HUES6 (cell line): ENCODE results near the gene ELFN2.
"Not testable (repeated sequence)": the region's sequence is repeated elsewhere in the genome, so short reads cannot be mapped to it uniquely, and the experiment has no call there.

Source experiments
- H3K27ac ChIP-seq: 2 replicates; pipeline ENCODE4 v1.7.0; 2013; ENCODE audit warnings: low read depth, mild to moderate bottlenecking, low read length, inconsistent platforms
- H3K27me3 ChIP-seq: 2 replicates; pipeline ENCODE4 v1.6.1; 2013; ENCODE audit warnings: low read length; ENCODE audit not compliant: control insufficient read depth, insufficient read depth
- H3K36me3 ChIP-seq: 2 replicates; pipeline ENCODE4 v1.6.1; 2013; ENCODE audit warnings: low read length; ENCODE audit not compliant: control insufficient read depth, insufficient read depth
- H3K4me1 ChIP-seq: 2 replicates; pipeline ENCODE4 v1.6.1; 2013; ENCODE audit warnings: low read length; ENCODE audit not compliant: control insufficient read depth, insufficient read depth
- H3K4me3 ChIP-seq: 2 replicates; pipeline ENCODE4 v1.5.1; 2013; ENCODE audit warnings: low read depth, low read length
- H3K9ac ChIP-seq: one replicate; pipeline ENCODE4 v1.6.1; 2013; ENCODE audit warnings: mild to moderate bottlenecking, low read length
- H3K9me3 ChIP-seq: 2 replicates; pipeline ENCODE4 v1.6.1; 2013; ENCODE audit warnings: low read depth, low read length; ENCODE audit not compliant: control insufficient read depth, insufficient read depth

The ELFN2 gene

DNA sequence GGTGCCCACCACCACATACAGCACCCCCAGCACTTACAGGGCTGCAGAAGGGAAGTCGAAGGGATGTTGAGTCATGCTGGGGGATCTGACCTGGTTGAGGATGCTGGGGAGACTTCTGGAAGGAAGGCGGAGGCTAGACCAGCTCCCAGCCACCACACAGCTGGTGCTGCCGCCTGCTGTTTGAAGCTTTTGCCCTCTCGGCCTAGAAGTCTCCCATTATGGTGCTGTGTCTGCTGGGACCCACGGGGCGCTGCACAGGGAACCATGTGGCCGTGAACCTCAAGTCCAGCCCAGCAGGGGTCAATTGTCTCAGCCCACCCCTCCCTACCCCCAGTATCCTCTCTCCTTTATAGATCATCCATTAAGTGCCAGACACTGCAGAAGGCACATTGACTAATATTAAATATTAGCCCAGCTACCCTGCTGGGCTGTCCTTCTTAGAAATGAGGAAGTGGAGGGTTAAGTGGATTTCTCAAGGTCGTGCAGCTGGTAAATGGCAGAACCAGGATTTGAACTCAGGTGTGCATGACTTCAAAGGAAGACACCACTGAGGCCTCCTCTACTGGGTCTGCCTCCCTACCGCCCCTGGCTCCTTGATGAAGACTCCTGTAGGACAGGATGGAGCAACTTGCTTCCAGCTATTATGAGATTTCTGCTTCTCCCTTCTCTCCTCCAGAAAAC lies 95.3 kb downstream of the ELFN2 start:
- no peak overlapping the region for H3K27ac ChIP-seq
- peaks cover 75% of the 10 kb centered on the region for H3K27me3 ChIP-seq
- no peaks in the 10 kb centered on the region for H3K9me3 ChIP-seq
- no peaks in the 10 kb centered on the region for H3K36me3 ChIP-seq
- H3K4me3 ChIP-seq, result no peak overlapping the region
- H3K4me1 ChIP-seq, result peaks cover 22% of the 10 kb centered on the region
- H3K9ac ChIP-seq, result no peak overlapping the region

DNA sequence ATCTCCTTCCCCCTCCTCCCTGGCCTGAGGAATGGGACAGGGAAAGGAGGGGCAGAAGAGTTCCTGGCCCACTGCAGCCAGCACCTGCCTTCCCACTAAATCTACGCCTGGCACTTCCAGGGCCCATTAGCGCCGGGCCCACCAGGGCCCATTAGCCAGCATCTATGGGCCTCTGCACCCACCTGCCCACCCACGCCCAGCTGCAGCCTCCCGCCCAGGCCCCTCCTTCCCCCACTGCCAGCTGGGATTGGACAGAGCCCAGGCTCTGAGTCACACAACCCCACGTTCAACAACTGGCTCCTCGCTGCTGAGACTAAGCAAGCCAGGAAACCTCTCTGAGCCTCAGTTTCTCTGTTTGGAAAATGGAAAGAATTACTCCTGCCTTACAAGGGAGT lies 96.2 kb downstream of the ELFN2 start:
- Histone ChIP-seq H3K27me3 (peaks cover 77% of the 10 kb centered on the region), H3K9ac (no peak overlapping the region), H3K27ac (no peak overlapping the region), H3K36me3 (no peaks in the 10 kb centered on the region), H3K9me3 (no peaks in the 10 kb centered on the region), H3K4me3 (no peak overlapping the region), H3K4me1 (peaks cover 15% of the 10 kb centered on the region)

DNA sequence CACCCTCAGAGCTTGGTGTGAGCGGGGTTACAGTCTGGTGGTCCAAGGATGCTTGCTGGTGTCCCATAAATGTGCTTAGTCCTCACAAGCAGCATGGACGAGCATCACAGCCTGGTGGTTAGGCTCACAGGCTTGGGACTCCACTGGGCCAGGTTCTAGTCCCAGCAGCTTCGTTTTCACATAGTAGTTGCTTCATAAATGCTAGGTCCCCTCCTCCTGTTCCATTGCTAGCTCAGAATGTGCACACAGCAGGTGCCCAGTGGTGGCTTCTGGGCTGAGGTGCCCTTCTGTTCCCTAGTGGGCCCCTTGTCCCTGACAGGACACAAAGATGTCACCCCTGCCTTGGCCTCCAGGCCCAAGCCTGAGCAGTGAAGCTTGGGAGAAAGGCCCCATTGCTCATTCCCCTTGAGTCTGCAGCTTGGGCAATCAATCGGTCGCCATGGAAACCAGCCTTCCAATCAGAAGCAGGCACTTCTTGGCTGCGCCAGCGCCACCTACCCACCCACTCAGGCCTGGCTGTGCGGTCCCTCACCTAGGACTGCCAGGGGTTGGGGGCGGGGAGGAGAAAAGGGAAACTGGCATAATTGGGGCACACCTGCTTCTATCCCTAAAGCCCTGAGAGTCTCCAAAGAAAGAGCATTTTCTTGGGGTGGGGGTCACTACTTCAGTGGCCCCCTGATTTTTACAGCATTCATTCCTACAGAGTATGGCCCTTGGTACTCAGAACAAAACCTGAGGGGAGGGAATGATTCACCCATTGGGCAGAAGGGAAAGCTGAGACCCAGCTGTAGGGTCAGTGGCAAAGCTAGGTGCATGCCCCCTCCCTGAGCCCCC lies 96.9 kb downstream of the ELFN2 start:
- H3K9me3 ChIP-seq, result no peaks in the 10 kb centered on the region
- H3K9ac ChIP-seq, result no peak overlapping the region
- H3K27me3 ChIP-seq, result peaks cover 76% of the 10 kb centered on the region
- H3K4me1 ChIP-seq, result peaks cover 10% of the 10 kb centered on the region
- H3K4me3 ChIP-seq, result no peak overlapping the region
- H3K27ac ChIP-seq, result no peak overlapping the region
- no peaks in the 10 kb centered on the region for H3K36me3 ChIP-seq

DNA sequence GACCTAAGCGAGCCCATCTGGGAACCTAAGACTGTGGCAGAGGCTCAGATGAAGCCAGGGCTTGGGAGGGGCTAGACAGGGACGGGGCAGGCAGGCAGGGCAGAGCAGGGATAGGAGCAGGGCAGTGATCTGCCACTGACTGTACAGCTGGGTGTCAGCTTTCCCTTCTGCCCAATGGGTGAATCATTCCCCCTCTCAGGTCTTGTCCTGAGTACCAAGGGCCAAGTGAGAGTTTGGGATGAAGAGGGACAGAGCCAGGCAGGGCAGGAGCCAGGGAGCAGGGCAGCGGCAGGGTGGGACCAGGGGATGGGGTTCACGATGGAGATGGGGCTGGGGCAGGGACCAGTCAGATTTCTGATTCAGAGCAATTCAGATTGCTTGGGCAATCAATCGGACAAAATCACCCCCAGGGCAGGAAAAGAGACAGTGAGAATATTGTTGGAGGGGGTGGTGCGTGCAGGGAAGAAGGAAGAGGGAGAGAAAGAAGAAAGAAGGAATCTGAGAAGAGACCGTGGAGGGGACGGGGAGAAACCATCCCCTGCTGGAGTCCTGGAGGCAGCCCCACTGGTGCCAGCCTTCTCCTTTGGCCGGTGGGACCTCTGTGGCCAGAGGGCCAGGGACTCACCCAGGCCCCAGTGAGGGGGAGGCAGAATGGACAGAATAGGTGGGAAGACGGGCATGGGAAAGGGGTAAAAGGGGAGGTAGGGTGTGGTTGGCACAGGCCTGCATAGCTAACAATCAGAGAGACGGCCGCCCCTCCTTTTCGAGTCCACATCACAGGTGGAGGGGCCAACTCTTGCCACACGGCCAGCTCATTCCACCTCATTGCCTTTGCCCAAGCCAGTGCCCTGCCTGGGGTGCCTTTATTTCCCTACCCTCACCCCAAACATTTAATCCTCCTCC lies 97.8 kb downstream of the ELFN2 start:
- Histone ChIP-seq H3K9me3 (no peaks in the 10 kb centered on the region), H3K36me3 (no peaks in the 10 kb centered on the region), H3K9ac (no peak overlapping the region), H3K4me3 (no peak overlapping the region), H3K4me1 (peaks cover 13% of the 10 kb centered on the region), H3K27me3 (peaks cover 76% of the 10 kb centered on the region), H3K27ac (no peak overlapping the region)

DNA sequence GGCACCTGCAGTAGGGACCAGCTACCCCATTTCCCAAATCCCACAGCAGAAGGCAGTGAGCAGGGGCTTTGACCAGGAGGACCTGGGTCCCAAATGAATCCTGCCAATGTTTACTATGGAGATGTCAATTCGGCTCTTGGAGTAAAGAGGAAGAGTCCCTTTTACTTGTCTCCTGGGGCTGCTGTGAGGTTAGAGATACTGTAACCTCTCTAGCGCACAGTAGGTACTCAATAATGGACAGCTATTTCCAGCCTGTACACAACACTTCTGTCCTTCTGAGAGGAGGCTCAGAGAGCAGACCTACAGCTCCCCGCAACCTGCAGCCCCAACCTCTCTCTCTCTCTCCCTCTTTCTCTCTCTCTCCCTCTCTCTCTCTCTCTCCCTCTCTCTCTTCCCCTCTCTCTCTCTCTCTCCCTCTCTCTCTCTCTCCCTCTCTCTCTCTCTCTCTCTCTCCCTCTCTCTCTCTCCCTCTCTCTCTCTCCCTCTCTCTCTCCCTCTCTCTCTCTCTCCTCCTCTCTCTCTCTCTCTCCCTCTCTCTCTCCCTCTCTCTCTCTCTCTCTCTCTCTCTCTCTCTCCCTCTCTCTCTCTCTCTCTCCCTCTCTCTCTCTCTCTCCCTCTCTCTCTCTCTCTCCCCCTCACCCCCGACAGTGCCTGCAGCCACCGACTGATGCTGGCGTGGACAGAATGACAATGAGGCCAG lies 98.6 kb downstream of the ELFN2 start:
- H3K27ac ChIP-seq, H3K9ac ChIP-seq: not testable (repeated sequence)
- H3K4me1 ChIP-seq, result peaks cover 17% of the 10 kb centered on the region

DNA sequence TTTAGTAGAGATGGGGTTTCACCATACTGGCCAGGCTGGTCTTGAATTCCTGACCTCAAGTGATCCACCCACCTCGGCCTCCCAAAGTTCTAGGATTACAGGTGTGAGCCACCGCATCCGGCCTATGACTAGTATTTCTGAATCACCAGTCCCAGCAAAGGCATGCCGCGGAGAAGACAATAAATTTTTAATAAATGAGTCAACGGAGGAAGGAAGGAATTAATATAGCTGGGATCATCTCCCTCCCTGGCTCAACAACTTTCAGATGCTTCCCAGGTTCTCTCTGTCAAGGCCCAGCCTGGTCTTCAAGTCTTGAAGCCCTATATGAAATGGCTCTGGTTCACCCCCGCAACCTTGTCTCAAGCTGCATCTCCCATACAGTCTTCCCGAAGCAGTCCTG lies 99.3 kb downstream of the ELFN2 start:
- H3K27me3 ChIP-seq, result peaks cover 76% of the 10 kb centered on the region
- no peaks in the 10 kb centered on the region for H3K36me3 ChIP-seq
- no peaks in the 10 kb centered on the region for H3K9me3 ChIP-seq
- no peak overlapping the region for H3K4me3 ChIP-seq
- no peak overlapping the region for H3K9ac ChIP-seq
- no peak overlapping the region for H3K27ac ChIP-seq
- peaks cover 20% of the 10 kb centered on the region for H3K4me1 ChIP-seq

More for the DNA sequence above, 98.6 kb downstream of the ELFN2 start:
- H3K9me3 ChIP-seq, H3K4me3 ChIP-seq, H3K36me3 ChIP-seq: not testable (repeated sequence)
- H3K27me3 ChIP-seq, result peaks cover 77% of the 10 kb centered on the region

DNA sequence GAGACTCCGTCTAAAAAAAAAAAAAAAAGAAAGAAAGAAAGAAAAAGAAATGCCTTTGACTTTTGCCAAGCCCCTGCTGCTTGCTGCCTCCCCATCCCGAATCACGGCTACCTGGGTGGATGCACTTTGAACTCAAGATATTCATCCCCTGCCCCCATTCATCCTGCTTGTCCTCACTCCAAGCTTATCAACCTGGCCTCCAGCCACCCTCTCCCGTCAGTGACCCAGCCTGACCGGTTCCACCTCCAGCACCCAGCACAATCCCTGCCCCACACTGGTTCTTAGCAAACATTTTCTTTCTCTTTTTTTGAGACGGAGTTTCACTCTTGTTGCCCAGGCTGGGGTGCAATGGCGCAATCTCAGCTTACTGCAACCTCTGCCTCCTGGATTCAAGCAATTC lies 100.6 kb downstream of the ELFN2 start:
- no peaks in the 10 kb centered on the region for H3K36me3 ChIP-seq
- no peak overlapping the region for H3K27ac ChIP-seq
- H3K9ac ChIP-seq, result no peak overlapping the region
- H3K4me3 ChIP-seq, result no peak overlapping the region
- H3K4me1 ChIP-seq, result peaks cover 20% of the 10 kb centered on the region
- no peaks in the 10 kb centered on the region for H3K9me3 ChIP-seq
- H3K27me3 ChIP-seq, result peaks cover 75% of the 10 kb centered on the region

DNA sequence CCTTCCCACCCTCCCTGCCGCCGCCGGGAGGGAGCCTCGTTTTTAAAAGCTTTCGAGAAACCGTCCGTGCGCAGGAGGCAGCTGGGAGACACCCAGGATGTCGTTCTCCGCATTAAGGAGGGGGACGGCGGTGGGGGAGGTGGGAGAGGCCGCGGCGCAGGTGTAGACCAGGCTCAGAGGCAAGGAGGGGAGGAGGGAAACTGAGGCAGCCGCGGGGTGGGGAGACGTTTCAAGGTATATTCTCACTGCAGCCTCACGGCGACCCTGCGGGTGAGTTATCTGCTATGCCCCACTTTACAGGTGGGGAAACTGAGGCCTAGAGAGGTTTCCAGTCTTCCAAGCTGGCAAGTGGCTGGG lies 102.3 kb downstream of the ELFN2 start:
- no peak overlapping the region for H3K9ac ChIP-seq
- no peaks in the 10 kb centered on the region for H3K9me3 ChIP-seq
- H3K36me3 ChIP-seq, result no peaks in the 10 kb centered on the region
- peak overlapping the region; percentile 55 for H3K4me3 ChIP-seq
- no peak overlapping the region for H3K27ac ChIP-seq
- H3K4me1 ChIP-seq, result peaks cover 18% of the 10 kb centered on the region
- peaks cover 73% of the 10 kb centered on the region for H3K27me3 ChIP-seq

DNA sequence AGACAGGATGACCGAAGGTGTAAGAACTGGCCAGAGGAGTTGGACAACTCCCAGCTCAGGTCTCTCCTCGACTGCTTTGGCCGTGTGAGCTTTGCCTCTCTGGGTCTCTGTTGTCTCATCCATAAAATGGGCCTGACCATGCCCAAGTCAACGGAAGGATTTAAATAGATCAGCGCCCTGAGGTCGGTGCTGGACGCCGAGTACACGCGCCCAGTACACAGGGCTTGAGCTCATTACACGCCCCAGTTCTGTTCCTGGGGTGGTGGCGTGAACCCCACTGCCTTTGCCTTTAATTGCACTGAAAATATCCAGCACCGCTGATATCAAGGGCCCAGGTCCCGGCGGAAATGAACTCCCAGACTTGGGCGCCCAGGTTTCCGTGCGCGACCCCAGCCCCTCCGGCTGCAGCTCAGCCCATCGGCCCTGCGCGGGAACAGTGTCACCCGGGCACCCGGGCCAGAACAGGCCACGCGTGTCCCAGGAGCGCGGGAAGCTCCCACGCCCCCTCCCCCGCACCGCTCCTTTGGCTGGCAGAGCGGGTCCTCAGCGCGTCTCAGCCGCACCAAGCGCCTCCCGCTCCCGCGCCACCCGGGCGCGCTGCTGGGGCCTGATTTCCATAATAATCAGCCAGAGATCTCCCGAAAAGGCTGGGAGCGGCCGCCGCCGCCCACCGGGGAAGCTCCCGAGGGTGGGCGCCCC lies 102.8 kb downstream of the ELFN2 start:
- Histone ChIP-seq H3K4me1 (peaks cover 18% of the 10 kb centered on the region), H3K9me3 (no peaks in the 10 kb centered on the region), H3K9ac (no peak overlapping the region), H3K27me3 (peaks cover 69% of the 10 kb centered on the region), H3K27ac (no peak overlapping the region), H3K36me3 (no peaks in the 10 kb centered on the region), H3K4me3 (peak overlapping the region; percentile 55)
